CD4-positive, alpha-beta T cell treated with Interleukin-15 for 4 hours (primary cell): Measurements from ENCODE around the gene CSGALNACT2.
A peak's percentile ranks its signal among the peaks of the same experiment; 100 is the strongest.

Experiments
- DNase-seq: peaks from one replicate; pipeline ENCODE4 v3.0.0-alpha.2; 2020; ENCODE audit warnings: low spot score

Gene CSGALNACT2

DNA sequence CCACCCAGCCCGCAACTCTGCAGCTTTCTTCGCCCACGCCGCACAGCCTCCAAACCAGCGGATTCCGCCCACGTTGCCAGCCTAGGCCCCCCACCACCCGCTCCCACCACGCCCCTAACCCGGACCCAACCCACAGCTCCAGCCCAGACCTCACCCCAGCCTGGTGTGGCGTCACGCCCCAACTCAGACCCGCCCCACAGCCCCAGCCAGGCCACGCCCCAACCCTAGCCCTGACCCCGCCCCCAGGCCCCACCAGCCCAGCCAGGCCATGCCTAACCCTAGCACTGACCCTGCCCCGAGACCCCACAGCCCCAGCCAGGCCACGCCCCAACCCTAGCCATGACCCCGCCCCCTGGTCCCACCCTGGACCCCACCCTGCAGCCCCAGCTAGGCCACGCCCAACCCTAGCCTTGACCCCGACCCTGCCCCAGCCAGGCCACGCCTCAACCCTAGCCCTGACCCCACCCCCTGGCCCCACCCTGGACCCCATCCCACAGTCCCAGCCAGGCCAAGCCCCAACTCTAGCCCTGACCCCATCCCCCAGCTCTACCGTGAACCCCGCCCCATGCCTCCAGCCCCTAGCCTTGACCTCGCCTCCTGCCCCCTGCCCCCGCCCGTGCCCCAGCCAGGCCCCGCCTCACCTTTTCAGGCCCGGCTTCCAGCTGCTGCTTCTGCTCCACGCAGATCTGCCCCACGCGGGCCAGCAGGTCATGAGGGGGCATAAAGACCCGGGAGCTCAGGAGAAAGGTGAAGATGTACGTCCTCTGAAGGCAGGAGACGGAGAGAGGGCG is 64.6 kb downstream of the CSGALNACT2 start:
- peak; percentile 19 for DNase-seq

DNA sequence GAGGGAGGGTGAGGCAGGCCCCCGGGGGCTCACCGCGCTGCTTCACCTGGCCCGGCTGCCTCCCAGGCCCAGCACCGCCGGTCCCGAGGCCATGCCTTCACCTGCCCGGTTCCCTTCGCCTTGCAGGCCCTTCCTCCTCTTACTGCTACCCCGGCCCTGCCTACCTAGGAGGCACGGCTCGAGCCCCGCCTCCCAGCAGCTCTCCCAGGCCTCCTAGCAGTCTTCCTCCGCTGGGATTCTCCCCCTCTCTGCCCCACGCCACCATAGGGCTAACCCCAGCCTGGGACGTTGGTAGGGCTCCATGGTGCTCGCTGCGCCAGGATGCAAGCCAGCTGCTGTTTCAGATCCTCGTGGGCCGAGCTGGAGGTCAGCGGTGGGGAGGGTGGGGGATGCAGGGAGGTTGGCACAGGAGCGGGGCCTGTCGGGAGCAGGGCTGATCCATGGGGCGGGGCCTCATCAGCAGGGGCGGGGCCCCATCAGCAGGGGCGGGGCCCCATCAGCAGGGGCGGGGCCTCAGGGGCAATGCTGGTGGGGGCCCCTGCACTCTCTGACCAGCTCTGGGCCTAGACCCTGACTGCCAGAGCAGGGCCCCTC is 65.3 kb downstream of the CSGALNACT2 start:
- DNase-seq, result no peak

DNA sequence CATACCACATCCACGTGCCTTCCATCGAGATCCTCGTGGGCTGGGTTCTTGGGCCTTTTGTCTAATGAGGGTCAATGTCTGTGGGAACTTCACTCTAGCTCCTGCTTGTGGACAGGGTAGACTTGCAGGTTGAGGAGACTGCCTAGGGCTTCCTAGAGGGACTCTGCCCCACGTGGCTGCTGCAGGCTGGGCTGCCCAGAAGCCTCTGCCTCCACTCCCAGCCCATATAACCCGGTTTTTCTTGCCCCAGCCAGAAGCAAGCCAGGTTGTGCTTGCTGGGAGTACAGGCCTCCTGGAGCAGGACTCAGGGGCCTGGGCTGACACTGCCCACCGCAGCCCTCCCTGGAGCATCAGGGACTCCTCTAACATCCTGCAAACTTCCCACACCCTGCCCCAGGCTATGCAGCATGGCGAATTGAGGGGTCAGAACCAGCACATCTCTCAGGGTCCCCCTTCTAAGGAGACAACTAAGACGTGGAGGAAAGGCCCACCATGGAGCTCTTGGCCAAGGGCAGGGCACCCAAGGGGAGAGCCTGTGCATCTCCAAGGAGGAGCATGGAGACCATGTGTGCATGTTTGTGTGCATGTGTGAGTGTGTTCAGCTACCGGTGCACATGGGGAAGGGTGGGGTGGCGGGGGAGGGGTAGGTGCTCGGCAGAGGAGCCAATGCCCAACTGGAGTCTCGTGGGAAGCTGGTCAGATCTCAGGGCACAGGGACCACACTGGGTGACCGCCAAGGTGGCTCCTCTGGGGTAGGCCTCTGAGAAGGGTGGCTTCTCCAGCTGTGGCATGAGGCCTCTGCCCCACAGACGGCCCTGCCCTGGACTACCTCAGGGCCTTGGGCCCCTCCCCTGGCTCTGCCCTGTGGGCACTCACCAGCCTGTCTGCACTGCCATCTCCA is 66.0 kb downstream of the CSGALNACT2 start:
- DNase-seq, result no peak

DNA sequence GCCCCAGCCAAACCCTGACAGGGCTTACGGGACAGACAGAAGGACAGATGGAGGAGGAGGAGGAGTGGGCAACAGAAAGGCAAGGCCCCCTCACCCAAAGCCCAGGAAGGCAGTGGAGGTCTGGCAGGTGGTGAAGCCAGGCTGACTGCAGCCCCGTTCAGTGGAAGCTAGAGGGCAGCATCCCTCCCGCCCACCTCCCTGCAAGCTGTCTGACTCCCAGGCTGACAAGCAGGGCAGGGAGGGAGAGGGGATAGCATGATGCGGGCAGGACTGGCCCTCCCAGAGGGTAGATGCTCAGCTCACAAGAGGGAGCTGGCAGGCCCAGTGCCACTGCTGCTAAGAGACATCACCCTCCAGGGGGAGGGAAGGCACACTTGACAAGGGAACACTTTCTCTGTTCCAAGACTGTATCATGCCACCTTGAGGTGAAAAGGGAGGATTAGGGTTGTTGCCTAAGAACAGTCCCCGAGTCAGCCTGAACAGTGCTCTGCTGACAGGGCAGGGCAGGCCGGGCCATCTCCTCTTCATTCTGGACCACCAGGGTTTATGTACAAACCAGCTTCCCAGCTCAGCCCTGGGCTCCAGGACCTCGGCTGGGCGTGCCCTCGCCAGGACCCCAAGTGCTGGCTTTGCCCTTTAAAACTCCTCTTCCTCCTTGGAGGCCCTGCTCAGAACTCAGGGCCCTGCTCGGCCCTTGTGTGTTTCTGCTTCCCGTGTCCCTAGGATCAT is 66.9 kb downstream of the CSGALNACT2 start:
- peak; percentile 58 for DNase-seq

DNA sequence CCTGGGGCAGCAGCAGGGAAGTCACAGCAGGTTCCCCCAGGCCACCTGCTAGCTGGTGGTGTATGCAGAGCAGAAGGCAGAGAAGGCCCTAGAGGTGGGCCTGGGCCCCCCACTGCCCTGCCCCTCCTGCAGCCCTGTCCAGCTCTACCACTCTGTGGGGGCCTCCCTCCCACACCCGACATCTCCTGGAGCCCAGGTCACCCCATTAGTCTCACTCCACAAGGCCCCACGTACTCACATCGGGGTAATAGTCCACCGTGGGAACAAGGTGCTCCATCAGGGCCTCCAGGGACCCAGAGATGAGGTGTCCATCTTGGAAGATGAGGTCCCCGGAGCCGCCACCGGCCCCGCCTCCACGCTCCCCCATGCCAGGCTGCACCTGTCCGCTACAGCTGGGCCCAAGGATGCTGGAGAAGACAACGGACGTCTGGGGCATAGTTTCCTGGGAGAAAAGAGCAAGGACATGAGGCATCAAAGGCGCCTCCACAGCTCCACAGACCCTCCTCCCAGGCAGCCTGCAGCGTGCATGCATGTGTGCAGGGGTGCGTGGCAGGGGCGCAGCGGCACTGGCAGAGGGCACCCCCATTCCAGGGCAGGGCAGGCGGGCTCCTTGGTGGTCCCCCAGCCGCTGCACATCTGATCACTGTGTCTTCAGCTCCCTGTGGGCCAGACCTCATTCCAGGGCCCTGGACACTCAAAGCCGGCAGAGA is 67.6 kb downstream of the CSGALNACT2 start:
- DNase-seq, result no peak

DNA sequence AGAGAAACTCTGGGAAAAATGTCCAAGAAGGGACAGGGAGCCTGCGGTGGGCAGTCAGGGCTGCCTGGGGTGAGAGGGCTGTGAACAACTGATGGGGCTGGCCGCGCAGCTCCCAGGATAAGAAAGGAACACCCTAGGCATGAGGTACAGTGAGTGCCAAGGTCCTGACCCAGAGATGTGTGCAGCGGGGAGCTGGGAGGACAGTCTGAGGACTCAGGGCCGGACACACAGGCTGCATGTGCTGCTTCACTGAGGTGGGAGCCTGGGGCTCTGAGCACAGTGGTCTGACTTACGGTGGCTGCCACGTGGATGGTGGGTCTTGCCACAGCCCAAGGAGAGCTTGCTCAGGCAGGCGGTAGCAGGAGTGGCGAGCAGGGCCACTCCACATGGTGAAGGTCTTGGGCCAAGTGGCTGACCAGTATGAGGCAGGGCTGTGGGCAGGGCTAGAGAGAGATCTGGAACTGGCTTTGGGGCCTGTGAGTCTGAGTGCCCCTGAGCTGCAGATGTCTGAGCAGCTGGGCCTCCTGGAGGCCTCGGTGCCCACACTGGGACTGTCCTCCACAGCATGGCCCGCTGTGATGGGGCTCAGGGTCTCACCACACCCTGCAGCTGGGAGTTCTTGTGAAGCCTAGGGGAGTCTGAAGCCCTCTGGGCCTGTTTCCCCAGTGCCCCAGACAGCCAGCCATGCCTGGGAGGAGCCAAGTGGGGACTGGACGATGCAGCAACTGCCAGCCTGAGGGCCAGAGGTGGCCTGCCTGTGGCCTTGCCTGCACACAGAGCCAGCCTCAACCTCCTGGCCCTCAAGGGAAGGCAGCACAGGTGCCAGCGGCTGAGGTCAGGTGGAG is 68.4 kb downstream of the CSGALNACT2 start:
- DNase-seq, result no peak

DNA sequence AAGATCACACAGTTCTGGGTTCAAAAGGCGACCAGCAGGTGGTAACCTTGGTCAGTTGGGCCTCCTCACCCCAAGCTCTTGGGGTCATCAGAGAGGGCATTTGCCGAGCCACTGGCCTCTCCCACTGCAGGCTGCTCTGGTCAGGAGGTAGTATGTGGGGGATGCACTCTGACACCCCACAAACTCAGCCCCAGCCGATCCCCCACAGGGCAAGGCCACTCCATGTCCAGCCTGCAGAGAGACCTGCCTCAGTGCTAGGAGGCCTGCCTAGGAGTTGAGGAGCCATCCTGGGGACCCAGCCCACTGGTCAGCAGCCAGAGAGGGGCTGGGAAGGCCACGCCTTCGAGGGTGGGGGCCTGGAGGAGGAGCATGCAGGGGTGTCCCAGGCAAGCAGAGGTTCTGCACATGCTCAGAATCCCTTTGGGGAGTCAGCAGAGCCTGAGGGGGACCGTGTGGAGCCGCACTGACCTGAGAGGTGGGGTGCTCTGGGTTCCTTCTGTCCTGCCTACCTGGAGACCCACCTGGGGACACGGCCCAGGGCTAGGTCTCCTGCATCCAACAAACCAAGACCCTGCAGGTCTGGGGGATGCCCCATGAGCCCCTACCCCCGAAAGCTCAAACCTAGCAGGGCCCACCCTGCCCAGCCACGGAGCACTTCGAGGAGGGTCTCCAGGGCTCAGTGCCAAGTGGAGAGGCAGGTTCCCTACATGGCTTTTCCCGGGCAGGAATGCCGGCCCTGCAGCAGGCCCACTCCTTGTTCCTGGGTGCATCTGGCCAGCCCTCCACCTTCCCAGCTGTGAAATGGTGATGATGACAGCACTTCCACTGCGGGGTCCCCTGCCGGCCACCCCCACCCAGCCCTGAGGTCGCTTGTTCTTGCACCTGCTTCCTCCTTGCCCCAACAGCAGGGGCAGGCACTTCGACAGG is 70.2 kb downstream of the CSGALNACT2 start:
- no peak for DNase-seq

DNA sequence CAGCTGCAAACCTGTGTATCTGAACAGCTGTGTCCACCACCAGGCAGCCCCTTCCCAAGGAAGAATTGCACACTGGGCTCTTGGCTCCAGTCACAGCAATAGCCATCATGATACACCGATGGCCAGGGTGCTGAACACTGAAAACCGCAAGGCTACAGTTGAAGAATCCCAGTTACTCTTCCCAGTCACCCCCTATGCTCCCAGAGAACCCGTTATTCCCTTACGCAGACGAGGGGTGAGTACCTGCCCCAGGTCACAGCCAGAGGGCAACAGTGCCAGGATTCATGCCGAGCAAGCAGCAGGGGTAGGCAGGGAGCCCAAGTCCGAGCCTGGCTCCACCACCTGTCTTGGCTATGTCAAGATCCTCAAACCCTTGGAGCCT is 70.8 kb downstream of the CSGALNACT2 start:
- no peak for DNase-seq

DNA sequence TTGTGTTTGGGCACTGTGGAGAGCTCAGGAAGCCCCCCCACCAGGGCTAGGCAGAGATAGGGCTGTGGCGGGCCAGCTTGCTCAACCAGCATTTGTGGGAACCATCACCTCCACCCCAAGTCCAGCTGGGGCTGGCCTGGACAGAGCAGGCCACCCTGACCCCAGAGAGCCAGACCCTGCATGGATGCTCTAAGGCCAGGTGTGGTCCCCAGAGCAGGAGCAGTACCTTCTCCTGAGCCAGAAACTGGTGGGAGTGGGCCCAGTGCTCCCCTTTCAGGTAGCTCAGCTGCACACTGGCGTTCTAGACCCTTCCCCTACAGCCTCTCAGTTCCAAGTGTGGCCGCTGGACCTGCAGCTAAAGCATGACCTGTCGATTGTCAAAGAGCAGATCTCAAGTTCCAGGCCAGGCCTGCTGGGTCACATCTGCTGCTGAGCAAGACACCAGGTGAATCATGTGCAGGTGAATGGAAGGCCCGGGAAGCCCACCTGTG is 71.5 kb downstream of the CSGALNACT2 start:
- DNase-seq, result no peak

DNA sequence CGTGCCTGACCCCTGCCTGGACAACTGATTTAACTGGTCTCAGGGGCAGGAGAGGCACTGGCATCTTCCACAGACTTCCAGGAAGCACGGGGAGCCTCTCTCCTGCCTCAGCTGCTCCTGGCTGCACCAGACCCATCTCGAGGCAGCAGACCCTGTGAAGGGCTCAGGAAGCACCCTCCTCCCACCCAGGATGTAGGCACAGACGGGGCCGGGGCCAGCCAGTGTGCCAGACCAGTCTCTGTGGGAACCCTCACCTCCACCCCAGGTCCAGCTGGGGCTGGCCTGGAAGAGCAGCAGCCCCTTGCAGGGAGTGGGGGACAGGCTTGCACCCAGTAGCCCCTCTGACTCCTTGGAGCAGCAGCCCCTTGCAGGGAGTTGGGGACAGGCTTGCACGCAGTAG is 72.3 kb downstream of the CSGALNACT2 start:
- no peak for DNase-seq

DNA sequence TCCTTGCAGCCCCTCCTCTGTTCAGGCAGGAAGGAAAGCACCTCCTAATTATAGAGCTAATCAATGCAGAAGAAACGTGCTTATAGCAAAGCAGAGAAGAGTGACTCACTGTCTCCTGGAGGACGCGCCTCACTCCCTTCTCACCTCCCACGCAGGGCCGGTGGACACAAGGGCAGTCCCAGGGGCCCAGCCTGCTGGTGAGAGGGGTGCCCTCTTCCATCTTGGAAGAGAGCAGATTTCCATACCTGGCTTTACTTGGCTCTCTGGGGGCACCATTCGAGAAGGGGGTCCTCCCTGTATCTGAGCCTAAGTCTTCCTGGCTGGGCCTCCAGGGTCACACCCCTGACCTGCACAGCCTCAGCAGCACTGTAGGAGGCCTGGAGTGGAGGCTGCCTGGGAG is 72.8 kb downstream of the CSGALNACT2 start:
- DNase-seq, result no peak

DNA sequence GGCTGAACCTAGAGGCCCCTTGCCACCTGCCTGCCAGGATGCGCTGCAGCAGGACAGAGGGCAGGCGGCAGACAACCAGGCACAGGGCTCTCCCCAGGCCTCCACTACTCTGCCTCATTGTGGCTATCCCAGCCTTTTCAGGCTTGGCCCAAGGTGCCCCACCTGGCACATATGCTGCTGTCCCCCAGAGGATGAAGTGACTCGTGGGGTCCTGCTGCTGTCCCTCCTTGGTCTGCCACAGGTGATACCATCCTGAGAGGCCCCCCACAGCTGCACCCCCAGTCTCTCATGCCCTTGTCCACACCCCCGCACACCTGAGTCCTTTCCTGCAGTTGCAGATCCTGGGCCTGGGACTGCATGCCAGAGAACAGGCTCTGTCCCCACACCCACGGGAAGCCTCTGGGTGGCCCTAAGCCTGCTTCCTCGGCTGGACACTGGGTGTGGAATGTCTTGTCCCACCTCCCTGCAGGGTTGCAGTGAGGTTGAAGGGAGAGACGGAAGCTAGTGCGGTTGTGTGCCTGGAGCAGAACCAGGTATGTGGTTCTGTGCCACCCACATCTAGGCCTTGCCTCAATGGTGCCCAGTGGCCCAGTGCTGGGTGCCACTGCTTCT is 73.3 kb downstream of the CSGALNACT2 start:
- DNase-seq, result no peak

DNA sequence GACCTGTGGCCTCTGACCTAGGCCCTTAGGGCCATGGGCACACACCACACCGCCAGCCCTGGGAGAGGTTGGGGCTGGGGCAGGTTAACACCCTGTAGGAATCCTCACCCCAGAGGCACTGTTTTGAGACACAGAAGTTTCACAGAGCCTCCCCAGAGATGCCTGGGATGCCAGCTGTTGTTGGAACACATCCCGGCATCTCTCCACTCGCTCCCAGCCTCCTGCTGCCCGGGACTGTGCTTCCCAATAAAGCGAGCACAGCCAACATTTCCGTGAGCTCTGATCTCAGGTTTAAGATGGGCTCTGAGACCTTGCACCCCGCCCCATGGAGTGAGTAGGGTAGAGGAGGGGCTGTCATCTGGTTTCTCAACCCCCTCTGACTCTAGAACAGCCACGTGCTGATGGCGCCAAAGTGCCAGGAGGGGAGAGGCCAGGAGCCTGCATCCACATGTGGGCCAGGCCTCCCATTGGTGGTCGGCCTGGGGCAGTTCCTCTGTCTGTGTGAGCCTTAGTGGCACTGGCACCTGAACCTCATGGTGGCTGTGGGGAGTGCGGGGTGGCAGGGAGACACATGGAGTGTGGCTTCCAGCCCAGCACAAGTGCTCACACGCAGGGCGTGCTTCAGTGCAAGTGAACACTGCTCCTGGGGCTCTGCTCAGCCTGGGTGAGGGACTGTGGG is 73.9 kb downstream of the CSGALNACT2 start:
- no peak for DNase-seq

DNA sequence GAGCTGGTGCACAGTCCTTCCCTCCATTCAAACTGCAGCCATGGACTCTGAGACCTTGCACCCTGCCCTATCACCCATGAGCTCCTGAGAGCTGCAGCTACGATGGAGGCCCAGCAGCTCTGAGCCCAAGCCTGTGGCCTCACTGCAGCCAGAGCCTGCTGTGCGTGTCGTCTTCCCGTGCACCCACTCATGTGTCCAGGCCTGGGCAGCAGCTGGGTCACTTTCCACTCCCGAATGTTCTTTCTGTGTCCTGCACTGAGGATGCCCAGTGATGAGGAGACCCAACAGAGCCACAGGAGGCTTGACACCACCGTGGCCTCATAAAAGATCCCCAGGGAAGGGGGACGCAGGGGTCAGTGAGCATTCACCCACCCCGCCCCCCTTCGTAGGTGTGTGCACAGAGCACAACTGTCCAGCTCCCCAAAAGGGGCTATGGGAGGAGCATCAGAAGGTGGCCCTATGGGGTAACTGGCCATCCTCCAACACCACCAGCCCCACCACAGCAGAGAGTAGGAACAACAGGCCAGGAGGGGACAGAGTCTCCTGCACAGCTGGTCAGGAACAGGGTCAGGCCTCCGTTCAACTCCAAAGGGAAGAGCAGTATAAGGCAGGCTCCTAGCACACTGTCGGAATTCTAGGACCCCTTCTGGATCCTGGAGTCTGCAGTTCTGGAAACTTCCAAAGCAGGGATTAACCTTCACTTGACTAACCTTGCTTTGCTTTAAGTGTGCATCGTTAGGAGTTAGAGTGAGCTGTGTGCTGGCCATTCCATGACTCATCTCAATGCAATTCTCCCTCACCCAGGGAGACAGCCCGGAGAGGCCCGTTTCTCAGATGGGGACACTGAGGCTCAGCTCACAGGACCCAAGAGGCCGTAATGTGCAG is 76.1 kb downstream of the CSGALNACT2 start:
- DNase-seq, result no peak

DNA sequence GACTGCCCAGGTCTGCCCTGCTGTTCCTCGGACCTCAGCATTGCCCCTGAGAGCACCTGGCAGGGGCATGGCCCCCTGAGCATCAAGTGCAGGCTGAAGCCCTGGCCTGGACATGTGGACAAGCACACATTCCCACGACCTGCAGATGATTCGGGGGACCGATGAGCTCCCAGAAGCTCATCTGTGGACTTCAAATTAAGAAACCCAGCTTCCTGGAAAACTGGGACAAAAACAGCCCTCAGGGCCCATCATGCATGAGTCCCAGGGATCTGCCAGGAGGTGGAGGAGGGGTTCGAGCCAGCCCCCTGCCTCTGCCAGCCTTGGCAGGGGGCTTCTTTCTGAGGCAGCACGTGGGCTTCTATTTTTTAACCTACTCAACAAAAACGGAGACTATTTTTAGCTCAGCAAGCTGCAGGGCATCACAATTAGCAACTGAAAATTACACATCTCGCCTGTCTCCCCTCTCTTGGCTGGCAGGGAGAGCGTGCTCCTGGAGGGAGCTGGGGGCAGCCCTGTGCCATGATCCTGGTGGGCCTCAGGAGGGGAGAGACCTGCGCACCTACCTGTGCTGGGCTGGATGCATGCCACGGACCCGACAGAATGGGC is 76.8 kb downstream of the CSGALNACT2 start:
- no peak for DNase-seq

DNA sequence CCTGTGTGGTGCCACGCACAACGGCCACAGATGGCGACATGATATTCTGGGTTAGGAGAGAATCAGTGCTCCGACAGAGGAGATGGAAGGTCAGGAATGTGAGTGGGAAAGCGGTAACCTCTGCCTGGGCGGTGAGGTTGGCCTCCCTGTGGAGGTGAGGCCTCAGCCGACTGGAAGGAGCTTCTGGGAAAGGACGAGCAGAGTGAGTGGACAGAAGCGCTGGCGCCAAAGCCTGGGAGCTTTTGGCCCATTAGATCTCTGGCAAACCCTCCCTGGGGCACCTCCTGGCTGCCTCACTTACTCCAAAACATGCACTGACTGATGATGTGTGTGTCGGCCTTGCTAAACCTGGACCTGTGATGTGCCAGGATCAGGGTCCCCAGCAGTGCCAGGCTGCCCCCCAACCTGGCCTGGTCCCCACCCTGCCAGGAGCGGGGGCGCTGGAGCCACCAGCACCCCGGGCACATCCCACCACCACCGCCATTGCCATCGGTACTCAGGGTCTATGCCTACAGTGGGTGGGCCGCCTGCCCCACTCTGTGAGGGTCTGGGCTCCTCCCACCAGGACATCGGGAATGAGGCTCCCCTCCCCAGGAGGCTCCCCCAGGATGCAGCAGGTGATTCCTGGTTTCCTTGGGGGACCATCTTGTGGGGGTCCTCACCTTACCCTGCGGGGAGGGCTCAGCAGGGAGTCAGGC is 77.7 kb downstream of the CSGALNACT2 start:
- DNase-seq, result no peak
